H9 (cell line): ENCODE results near the gene GNAS. TPM values are rescaled to one million over a fixed set of nuclear protein-coding genes. Genes with fewer than 3 reads are reported as not detected.

Experiments used
- DNase-seq: peaks from one replicate; pipeline ENCODE4 v3.0.0-alpha.2; 2017
- H2AFZ ChIP-seq: one replicate; pipeline ENCODE4 v1.6.1; 2013; ENCODE audit warnings: mild to moderate bottlenecking, low read length, control low read depth, moderate library complexity
- H2AK5ac ChIP-seq: 2 replicates; pipeline ENCODE4 v1.6.1; 2013; ENCODE audit warnings: low read length, control low read depth, mixed read lengths; ENCODE audit not compliant: insufficient read length
- H2BK120ac ChIP-seq: one replicate; pipeline ENCODE4 v1.6.1; 2013; ENCODE audit warnings: low read depth, mild to moderate bottlenecking, low read length, control low read depth, inconsistent platforms; ENCODE audit not compliant: poor library complexity, severe bottlenecking
- H2BK12ac ChIP-seq: 2 replicates; pipeline ENCODE4 v1.6.1; 2013; ENCODE audit warnings: low read length, control low read depth, mixed read lengths, low read depth; ENCODE audit not compliant: insufficient read length
- H2BK15ac ChIP-seq: 2 replicates; pipeline ENCODE4 v1.6.1; 2013; ENCODE audit warnings: low read depth, low read length, control low read depth
- H2BK20ac ChIP-seq: one replicate; pipeline ENCODE4 v1.6.1; 2013; ENCODE audit warnings: low read depth, mild to moderate bottlenecking, low read length, control low read depth, inconsistent platforms; ENCODE audit not compliant: poor library complexity, severe bottlenecking
- H2BK5ac ChIP-seq: 2 replicates; pipeline ENCODE4 v1.6.1; 2013; ENCODE audit warnings: low read length, control low read depth, mixed read lengths; ENCODE audit not compliant: insufficient read length
- H3K14ac ChIP-seq: 2 replicates; pipeline ENCODE4 v1.6.1; 2013; ENCODE audit warnings: low read length, control low read depth; ENCODE audit not compliant: insufficient read depth
- H3K18ac ChIP-seq: 2 replicates; pipeline ENCODE4 v1.6.1; 2013; ENCODE audit warnings: low read depth, mild to moderate bottlenecking, mixed read lengths, low read length, control low read depth; ENCODE audit not compliant: insufficient read length
- H3K23ac ChIP-seq: 2 replicates; pipeline ENCODE4 v1.6.1; 2013; ENCODE audit warnings: low read length, control low read depth, mixed read lengths, low read depth; ENCODE audit not compliant: insufficient read length
- H3K23me2 ChIP-seq: 2 replicates; pipeline ENCODE4 v1.6.1; 2013; ENCODE audit warnings: low read depth, mild to moderate bottlenecking, mixed read lengths, low read length, control low read depth; ENCODE audit not compliant: insufficient read length, poor library complexity, severe bottlenecking
- H3K27ac ChIP-seq: 2 replicates; pipeline ENCODE4 v1.5.1; 2013; ENCODE audit warnings: low read length, control low read depth, mixed read lengths, low read depth; ENCODE audit not compliant: insufficient read length
- H3K27me3 ChIP-seq: 2 replicates; pipeline ENCODE4 v1.6.1; 2013; ENCODE audit warnings: low read length, control low read depth, inconsistent platforms; ENCODE audit not compliant: insufficient read depth
- H3K4ac ChIP-seq: 2 replicates; pipeline ENCODE4 v1.6.1; 2013; ENCODE audit warnings: low read depth, mild to moderate bottlenecking, control low read depth, inconsistent platforms, low read length, moderate library complexity
- H3K4me1 ChIP-seq: 2 replicates; pipeline ENCODE4 v1.6.1; 2013; ENCODE audit warnings: low read length, control low read depth, inconsistent platforms; ENCODE audit not compliant: insufficient read depth
- H3K4me2 ChIP-seq: 2 replicates; pipeline ENCODE4 v1.6.1; 2013; ENCODE audit warnings: low read length, control low read depth, mixed read lengths; ENCODE audit not compliant: insufficient read length, insufficient read depth
- H3K56ac ChIP-seq: 2 replicates; pipeline ENCODE4 v1.6.1; 2013; ENCODE audit warnings: low read depth, mild to moderate bottlenecking, mixed read lengths, low read length, control low read depth; ENCODE audit not compliant: insufficient read length
- H3K79me1 ChIP-seq: 2 replicates; pipeline ENCODE4 v1.6.1; 2013; ENCODE audit warnings: low read depth, mild to moderate bottlenecking, moderate library complexity, low read length, control low read depth, inconsistent platforms; ENCODE audit not compliant: insufficient read depth, poor library complexity, severe bottlenecking
- H3K79me2 ChIP-seq: 2 replicates; pipeline ENCODE4 v1.6.1; 2013; ENCODE audit warnings: low read length, control low read depth, inconsistent platforms; ENCODE audit not compliant: insufficient read depth
- H3K9ac ChIP-seq: 2 replicates; pipeline ENCODE4 v1.6.1; 2013; ENCODE audit warnings: low read length, control low read depth, mixed read lengths; ENCODE audit not compliant: insufficient read length; ENCODE audit errors: extremely low read depth
- H3K9me3 ChIP-seq: one replicate; pipeline ENCODE4 v1.6.1; 2013; ENCODE audit warnings: low read depth, low read length, inconsistent platforms; ENCODE audit not compliant: control insufficient read depth
- H3T11ph ChIP-seq: one replicate; pipeline ENCODE4 v1.6.1; 2013; ENCODE audit warnings: mild to moderate bottlenecking, low read length, control low read depth, inconsistent platforms
- H4K20me1 ChIP-seq: one replicate; pipeline ENCODE4 v1.6.1; 2013; ENCODE audit not compliant: control insufficient read depth, insufficient read length, insufficient read depth
- H4K5ac ChIP-seq: 2 replicates; pipeline ENCODE4 v1.6.1; 2013; ENCODE audit warnings: low read depth, mild to moderate bottlenecking, mixed read lengths, low read length, control low read depth; ENCODE audit not compliant: insufficient read length
- H4K8ac ChIP-seq: replicated peaks from 2 replicates; pipeline ENCODE4 v1.6.1; 2013; ENCODE audit warnings: low read length, control low read depth, mixed read lengths, low read depth; ENCODE audit not compliant: insufficient read length
- H4K91ac ChIP-seq: 2 replicates; pipeline ENCODE4 v1.6.1; 2013; ENCODE audit warnings: low read depth, mild to moderate bottlenecking, moderate library complexity, mixed read lengths, low read length, control low read depth; ENCODE audit not compliant: insufficient read length
- H3K27ac Mint-ChIP-seq, 3 experiments: 2 replicates in 2 of 3; 3 replicates in 1 of 3; pipeline ENCODE4 v1.8.0; 2020 to 2021; ENCODE audit warnings: mixed read lengths in 3 of 3, mild to moderate bottlenecking in 1 of 3, moderate library complexity in 1 of 3
- H3K27me3 Mint-ChIP-seq: 2 replicates; pipeline ENCODE4 v1.8.0; 2021; ENCODE audit warnings: low read depth, mild to moderate bottlenecking, moderate library complexity, mixed read lengths
- H3K36me3 Mint-ChIP-seq, 3 experiments: 2 replicates in 2 of 3; 3 replicates in 1 of 3; pipeline ENCODE4 v1.8.0; 2020 to 2021; ENCODE audit warnings: low read depth in 3 of 3, mixed read lengths in 3 of 3; ENCODE audit not compliant: insufficient read depth in 1 of 3
- H3K4me1 Mint-ChIP-seq, 2 experiments: 2 replicates each; pipeline ENCODE4 v1.8.0; 2020; ENCODE audit warnings: mixed read lengths in 2 of 2
- H3K4me3 Mint-ChIP-seq, 2 experiments: 2 replicates in 1 of 2; 3 replicates in 1 of 2; pipeline ENCODE4 v1.8.0; 2020 to 2021; ENCODE audit warnings: mild to moderate bottlenecking in 2 of 2, mixed read lengths in 2 of 2, moderate library complexity in 1 of 2
- H3K9me3 Mint-ChIP-seq, 2 experiments: 2 replicates in 1 of 2; 3 replicates in 1 of 2; pipeline ENCODE4 v1.8.0; 2020; ENCODE audit warnings: mild to moderate bottlenecking in 2 of 2, mixed read lengths in 2 of 2, moderate library complexity in 1 of 2
- CTCF ChIP-seq: fragments of 200-600 bp; sonication (generic); conservative IDR thresholded peaks from 3 replicates; pipeline ENCODE4 v1.8.0; 2021; ENCODE audit warnings: antibody characterized with exemption, mild to moderate bottlenecking
- WGBS: extraction: QIAGEN DNeasy Blood & Tissue Kit; methylation state at CpG from one replicate; pipeline ENCODE4 v1.1.7; 2013; ENCODE audit warnings: missing lambda C conversion rate, low lambda C conversion rate, mixed read lengths; ENCODE audit not compliant: insufficient read length; ENCODE audit errors: extremely low coverage; 5-methylcytosine and 5-hydroxymethylcytosine counted together
- total RNA-seq: library from RNA; stranded (reverse); gene quantifications from 2 replicates; pipeline ENCODE4 v1.2.1, GENCODE V29; 2021

Gene GNAS
- total RNA-seq, 1 experiment from 2014 or later: 920 TPM

DNA sequence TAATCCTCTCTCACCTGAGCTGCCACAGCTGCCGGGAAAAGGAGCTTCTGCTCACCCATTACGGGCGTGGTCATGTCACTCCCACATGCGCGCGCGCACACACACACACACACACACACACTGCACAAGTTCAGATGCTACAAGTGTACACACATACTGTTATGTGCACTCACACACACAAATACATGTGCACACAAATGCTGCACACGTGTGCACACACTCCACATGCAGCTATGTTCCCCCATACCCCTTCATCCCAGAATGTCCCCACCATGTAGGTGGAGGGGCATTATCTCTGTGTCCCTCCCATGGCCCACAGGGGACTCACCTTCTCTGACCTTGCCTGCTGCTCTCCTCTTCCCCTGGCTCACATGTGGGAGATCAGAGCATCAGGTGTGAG lies 39.1 kb upstream of the GNAS start:
- Mint-ChIP-seq H3K9me3 (peaks cover 0 to 3% of the 10 kb centered on the region in 2 experiments; a peak in 1 of 5 replicates), H3K4me1 (peaks cover 15 to 19% of the 10 kb centered on the region in 2 experiments), H3K27me3 (peaks cover 13% of the 10 kb centered on the region), H3K36me3 (peaks cover 12 to 21% (median 13%) of the 10 kb centered on the region in 3 experiments; a peak in 6 of 7 replicates), H3K4me3 (no peak overlapping the region), H3K27ac (peak overlapping the region in 1 of 3 experiments; percentile 83; a peak in 4 of 7 replicates)
- H2AFZ ChIP-seq: no peak overlapping the region
- H3K27ac ChIP-seq: no peak overlapping the region
- no peak overlapping the region for H3K56ac ChIP-seq
- H3K4ac ChIP-seq: no peak overlapping the region
- no peaks in the 10 kb centered on the region for H3K4me1 ChIP-seq
- no peak overlapping the region for H4K5ac ChIP-seq
- H3T11ph ChIP-seq: no peak overlapping the region
- H2BK120ac ChIP-seq: no peak overlapping the region
- no peak overlapping the region for H3K18ac ChIP-seq
- H3K23ac ChIP-seq: no peak overlapping the region
- H3K23me2 ChIP-seq: no peaks in the 10 kb centered on the region
- no peak overlapping the region for H3K4me2 ChIP-seq
- H2BK5ac ChIP-seq: no peak overlapping the region
- H2BK15ac ChIP-seq: no peak overlapping the region
- no peaks in the 10 kb centered on the region for H3K27me3 ChIP-seq
- H3K14ac ChIP-seq: no peak overlapping the region; the same call in 1 of the 2 replicates
- H4K20me1 ChIP-seq: no peaks in the 10 kb centered on the region
- H3K9me3 ChIP-seq: no peaks in the 10 kb centered on the region
- no peaks in the 10 kb centered on the region for H3K79me1 ChIP-seq
- DNase-seq: no peak
- no peak overlapping the region for H2AK5ac ChIP-seq
- no peaks in the 10 kb centered on the region for H3K79me2 ChIP-seq
- H2BK12ac ChIP-seq: no peak overlapping the region
- no peak overlapping the region for H3K9ac ChIP-seq
- no CpG with 5 or more reads among the region's 8 CpGs for WGBS
- H2BK20ac ChIP-seq: no peak overlapping the region
- H4K91ac ChIP-seq: no peak overlapping the region
- TF ChIP-seq CTCF: no peak
- no peak overlapping the region for H4K8ac ChIP-seq
